Central memory CD4-positive, alpha-beta T cell (primary cell): ENCODE results near the gene EIF3M.
"Not testable (repeated sequence)": the region's sequence is repeated elsewhere in the genome, so short reads cannot be mapped to it uniquely, and the experiment has no call there.

Source experiments
- DNase-seq: peaks from one replicate; pipeline ENCODE4 v3.0.0; 2022
- total RNA-seq, 3 experiments: gene quantifications; one replicate each; lab custom pipeline; 2026; lab: John Stamatoyannopoulos, UW

EIF3M gene
- total RNA-seq: 140 to 402 (median 221) reads per million in 3 experiments

- DNase-seq: peak; percentile 94
Observed at GRCh38 chr11:32583459-32584271, at the start of gene EIF3M. Gene EIF3M, plus strand, starts transcription at chr11:32583831. Its CDS starts 57 bp downstream, at chr11:32583888.

- DNase-seq: no peak
Observed at GRCh38 chr11:32538804-32539203, 44.8 kb upstream of the EIF3M start.

- DNase-seq: no peak
Observed at GRCh38 chr11:32549611-32550187, 33.9 kb upstream of the EIF3M start.

GRCh38 chr11:32550207-32550606 lies 33.4 kb upstream of the EIF3M start:
- DNase-seq: no peak

GRCh38 chr11:32555091-32555490 lies 28.5 kb upstream of the EIF3M start:
- no peak for DNase-seq

- no peak for DNase-seq
Observed at GRCh38 chr11:32555895-32556294, 27.7 kb upstream of the EIF3M start.

- DNase-seq: no peak
Observed at GRCh38 chr11:32561835-32562234, 21.8 kb upstream of the EIF3M start.

GRCh38 chr11:32562839-32563599 lies 20.6 kb upstream of the EIF3M start:
- DNase-seq: no peak

GRCh38 chr11:32563600-32563959 lies 20.1 kb upstream of the EIF3M start:
- no peak for DNase-seq

- no peak for DNase-seq
Observed at GRCh38 chr11:32566517-32566916, 17.1 kb upstream of the EIF3M start.

GRCh38 chr11:32567154-32567553 lies 16.5 kb upstream of the EIF3M start:
- no peak for DNase-seq

GRCh38 chr11:32569313-32569881 lies 14.2 kb upstream of the EIF3M start:
- DNase-seq: no peak

- no peak for DNase-seq
Observed at GRCh38 chr11:32571039-32571438, 12.6 kb upstream of the EIF3M start.

- no peak for DNase-seq
Observed at GRCh38 chr11:32573228-32573627, 10.4 kb upstream of the EIF3M start.

GRCh38 chr11:32574421-32574820 lies 9.2 kb upstream of the EIF3M start:
- DNase-seq: no peak

- no peak for DNase-seq
Observed at GRCh38 chr11:32575070-32575469, 8.6 kb upstream of the EIF3M start.

- DNase-seq: no peak
Observed at GRCh38 chr11:32576456-32576855, 7.2 kb upstream of the EIF3M start.

GRCh38 chr11:32580967-32581366 lies 2.7 kb upstream of the EIF3M start:
- no peak for DNase-seq

GRCh38 chr11:32581556-32581955 lies 2.1 kb upstream of the EIF3M start:
- DNase-seq: no peak

GRCh38 chr11:32584921-32585320 lies 1.3 kb downstream of the EIF3M start:
- DNase-seq: no peak

- no peak for DNase-seq
Observed at GRCh38 chr11:32586576-32587190, 3.1 kb downstream of the EIF3M start.

GRCh38 chr11:32594272-32594671 lies 10.6 kb downstream of the EIF3M start:
- no peak for DNase-seq

GRCh38 chr11:32596114-32596513 lies 12.5 kb downstream of the EIF3M start:
- DNase-seq: not testable (repeated sequence)
